AG09309 (cell line): ENCODE measurements around the gene TMEM62.

Experiments
- DNase-seq: peaks from one replicate; pipeline ENCODE4 v3.0.0-alpha.2; 2010; ENCODE audit warnings: low read depth
- H3K4me3 ChIP-seq: 2 replicates; pipeline ENCODE4 v1.5.1; 2011; ENCODE audit warnings: mild to moderate bottlenecking, low read depth, low read length, moderate library complexity; ENCODE audit not compliant: control insufficient read depth
- TF ChIP-seq, protein P1 (sequence below): IDR thresholded peaks from 2 replicates; pipeline ENCODE4 v1.5.1; 2011; ENCODE audit warnings: mild to moderate bottlenecking, low read depth, low read length, inconsistent platforms; ENCODE audit not compliant: insufficient read depth, control insufficient read depth; ENCODE audit errors: missing control alignments

TMEM62 gene

GRCh38 chr15:43103907-43104306 is 29.5 kb upstream of the TMEM62 start:
- no peak for DNase-seq
- TF ChIP-seq, protein P1, sequence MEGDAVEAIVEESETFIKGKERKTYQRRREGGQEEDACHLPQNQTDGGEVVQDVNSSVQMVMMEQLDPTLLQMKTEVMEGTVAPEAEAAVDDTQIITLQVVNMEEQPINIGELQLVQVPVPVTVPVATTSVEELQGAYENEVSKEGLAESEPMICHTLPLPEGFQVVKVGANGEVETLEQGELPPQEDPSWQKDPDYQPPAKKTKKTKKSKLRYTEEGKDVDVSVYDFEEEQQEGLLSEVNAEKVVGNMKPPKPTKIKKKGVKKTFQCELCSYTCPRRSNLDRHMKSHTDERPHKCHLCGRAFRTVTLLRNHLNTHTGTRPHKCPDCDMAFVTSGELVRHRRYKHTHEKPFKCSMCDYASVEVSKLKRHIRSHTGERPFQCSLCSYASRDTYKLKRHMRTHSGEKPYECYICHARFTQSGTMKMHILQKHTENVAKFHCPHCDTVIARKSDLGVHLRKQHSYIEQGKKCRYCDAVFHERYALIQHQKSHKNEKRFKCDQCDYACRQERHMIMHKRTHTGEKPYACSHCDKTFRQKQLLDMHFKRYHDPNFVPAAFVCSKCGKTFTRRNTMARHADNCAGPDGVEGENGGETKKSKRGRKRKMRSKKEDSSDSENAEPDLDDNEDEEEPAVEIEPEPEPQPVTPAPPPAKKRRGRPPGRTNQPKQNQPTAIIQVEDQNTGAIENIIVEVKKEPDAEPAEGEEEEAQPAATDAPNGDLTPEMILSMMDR = no peak
- no peak overlapping the region for H3K4me3 ChIP-seq

- no peak overlapping the region for H3K4me3 ChIP-seq
- no peak for DNase-seq
- TF ChIP-seq, protein P1 = no peak
Observed at GRCh38 chr15:43104426-43104825, 29.0 kb upstream of the TMEM62 start.

GRCh38 chr15:43105077-43105736 is 28.2 kb upstream of the TMEM62 start:
- H3K4me3 ChIP-seq = peak overlapping the region; percentile 79
- TF ChIP-seq, protein P1 = no peak
- DNase-seq = no peak

DNA sequence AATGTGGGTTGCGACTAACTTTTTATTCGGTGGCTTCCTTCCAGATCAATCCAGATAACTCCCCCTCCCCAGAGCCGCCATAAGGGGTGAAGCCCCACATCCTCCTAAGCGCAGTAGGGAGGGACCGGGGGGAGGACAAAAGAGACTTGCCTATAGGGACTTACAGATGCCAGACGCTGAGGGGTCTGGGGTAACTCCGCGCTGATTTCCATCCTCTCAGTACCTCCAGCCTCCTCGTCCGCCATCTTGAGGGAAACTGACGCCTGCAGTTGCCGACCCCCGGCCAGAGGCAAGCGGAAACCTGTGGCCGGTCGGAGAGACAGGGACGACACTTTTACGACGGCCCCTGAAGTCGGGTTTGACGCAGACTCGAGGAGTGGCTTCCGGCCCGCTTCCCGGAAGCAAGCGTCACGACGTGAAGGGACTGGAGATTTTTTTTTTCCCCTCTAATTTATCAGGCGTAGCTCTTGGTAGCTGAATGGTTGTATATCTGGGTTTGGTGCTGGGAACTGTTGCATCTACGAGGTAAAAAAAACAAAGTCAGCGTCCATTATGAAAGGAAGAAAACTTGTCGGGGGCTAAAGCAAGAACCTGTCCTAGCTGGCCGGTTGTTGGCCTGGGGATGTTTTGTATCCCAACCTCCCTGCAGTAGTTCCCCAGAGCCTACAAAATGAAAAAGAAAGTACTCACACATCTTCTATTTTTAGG is 27.5 kb upstream of the TMEM62 start, which contains the start of gene UBR1:
UBR1 (minus strand) TSS at position 261 of the 708 bp plus-strand sequence; CDS start at position 245, 16 bp downstream.
- TF ChIP-seq, protein P1 = no peak
- H3K4me3 ChIP-seq = peak within 1 kb of the TSS; percentile 79
- peak; percentile 56 for DNase-seq

DNA sequence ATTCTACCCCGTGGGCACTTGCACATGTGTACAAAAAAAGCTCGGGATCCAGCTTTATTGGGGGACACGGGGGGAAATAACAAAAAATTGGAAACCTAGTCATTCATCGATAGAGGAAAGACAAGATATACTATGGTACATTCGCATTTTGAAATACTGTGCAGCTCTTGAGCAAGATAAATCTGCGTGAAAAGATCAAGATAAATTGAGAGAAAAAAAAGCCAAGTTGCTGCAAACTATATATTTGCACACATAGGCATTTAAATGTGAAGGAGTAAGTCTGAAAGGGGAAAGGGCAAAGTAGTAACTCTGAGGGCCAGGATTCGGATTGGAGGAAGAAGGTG is 26.9 kb upstream of the TMEM62 start:
- TF ChIP-seq, protein P1 = no peak
- DNase-seq = no peak
- peak overlapping the region; percentile 79 for H3K4me3 ChIP-seq

GRCh38 chr15:43107751-43108150 is 25.6 kb upstream of the TMEM62 start:
- DNase-seq = no peak
- H3K4me3 ChIP-seq = no peak overlapping the region
- TF ChIP-seq, protein P1 = no peak
